GM21528 (cell line): ENCODE measurements around the gene THRA.

Source experiments
- ATAC-seq: cut with Tn5 transposase; IDR thresholded peaks from one replicate; pipeline ENCODE4 v1.9.1; 2021; ENCODE audit warnings: mild to moderate bottlenecking, moderate library complexity; ENCODE audit not compliant: unreplicated experiment, low FRiP score

Gene THRA

DNA sequence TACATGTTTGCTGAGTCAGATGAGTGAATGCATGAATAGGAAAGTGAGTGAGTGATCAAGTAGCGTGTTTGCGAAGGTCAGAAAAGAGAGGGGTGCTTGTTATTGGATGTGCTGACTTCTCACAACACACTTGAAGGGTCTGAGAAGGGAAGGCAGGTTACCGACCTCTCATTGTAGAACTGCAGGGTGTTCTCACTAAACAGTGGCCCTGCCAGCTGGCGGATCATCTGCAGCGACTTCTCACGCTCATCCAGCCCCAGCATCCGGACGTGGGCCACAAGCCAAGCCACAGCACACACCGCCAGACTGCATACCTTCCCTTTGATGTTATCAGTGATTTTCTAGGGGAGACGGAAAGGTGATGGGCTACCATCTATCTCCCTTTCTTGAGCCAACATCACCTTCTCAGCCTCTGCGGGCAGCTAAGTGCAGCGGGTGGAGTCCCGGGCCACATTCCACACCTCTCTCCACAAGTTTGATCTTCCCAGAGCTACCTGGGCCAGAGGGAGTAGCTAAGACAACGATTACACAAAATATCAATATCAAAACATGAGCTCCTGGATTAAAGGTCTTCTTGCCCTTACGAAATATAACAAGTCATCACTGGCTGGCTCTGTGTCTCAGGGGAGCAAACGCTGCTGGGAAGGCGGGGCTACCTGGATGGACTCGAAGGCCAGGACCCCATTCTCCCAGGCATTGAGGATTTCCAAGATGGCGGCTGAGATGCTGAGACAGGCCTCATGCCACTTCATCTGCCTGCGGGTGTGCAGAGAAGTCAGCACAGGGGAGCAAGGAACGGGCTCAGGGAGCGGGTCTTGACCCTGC is 36.6 kb upstream of the THRA start:
- no peak for ATAC-seq

DNA sequence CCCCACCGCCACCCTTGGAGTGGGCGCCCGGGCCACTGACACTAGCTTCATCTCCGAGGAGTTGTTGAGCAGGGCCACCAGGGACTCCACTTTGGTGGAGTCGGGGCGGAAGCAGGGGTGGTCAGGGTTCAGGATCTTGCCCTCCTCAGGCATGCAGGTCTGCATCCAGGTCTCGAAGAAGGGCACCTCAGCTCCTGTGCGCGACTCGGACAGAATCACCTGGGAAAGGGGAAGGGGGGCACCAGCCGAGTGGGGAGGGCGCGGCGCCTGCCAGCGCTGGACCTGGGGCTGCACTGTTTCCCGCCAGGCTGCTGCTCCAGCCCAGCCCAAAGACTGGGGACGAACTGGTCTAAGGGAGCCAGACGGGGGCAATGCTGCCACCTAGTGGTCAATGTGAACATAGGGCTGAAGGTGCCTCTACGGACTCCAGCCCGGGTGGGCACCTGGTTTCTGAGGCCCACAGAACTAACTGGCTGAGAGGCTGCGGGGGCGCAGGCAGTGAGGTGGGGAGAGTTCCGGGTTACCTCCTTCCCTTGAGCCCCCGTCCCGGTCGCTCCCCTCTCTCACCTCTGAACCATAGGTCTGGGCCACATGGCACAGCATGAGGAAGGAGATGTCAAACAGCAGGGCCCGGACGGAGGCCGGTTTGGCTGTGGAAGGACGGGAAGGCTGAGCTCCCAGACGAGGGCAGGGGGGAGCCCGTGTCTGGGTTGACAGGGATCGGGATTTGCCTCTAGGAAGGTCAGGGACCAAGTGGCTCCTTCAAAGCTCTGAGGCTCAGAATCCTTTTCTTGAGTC is 35.8 kb upstream of the THRA start:
- no peak for ATAC-seq

DNA sequence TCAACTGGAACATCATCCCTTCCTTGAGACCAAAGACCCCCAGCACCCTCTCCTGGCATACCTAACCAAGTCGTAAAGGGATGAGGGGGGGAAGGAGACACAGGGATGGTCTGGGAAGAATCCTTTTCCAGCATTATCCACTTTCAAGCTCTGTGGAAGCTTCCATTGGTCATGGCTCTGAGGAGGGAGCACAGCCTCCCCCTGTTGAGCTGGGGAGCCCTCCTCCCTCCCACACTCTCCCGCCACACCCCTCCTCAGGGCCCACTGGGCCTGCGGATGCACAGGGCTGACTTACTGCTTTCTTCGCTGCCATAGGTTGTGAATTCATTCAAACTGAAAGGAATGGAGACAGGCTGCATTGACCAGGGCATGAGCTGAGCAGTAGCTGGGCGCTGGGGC is 35.2 kb upstream of the THRA start:
- no peak for ATAC-seq

DNA sequence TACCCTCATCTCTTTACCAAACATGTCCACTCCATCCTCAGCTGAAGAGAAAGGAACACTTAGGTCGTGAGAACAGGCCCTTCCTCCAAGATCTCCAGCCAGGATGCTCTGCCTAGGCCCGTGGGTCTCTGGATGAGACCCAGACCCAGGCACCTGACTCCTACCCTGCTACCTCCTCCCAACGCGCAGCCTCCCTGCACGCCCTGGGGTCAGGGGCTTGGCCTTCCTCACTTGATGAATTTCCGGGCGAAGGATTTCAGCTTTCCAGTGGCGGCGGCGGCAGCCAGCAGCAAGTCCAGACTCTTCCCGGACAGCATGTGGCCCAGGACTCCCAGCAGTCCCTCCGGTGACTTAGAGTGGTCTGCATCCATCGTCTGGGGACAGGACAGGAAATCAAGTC is 34.2 kb upstream of the THRA start:
- ATAC-seq: no peak

DNA sequence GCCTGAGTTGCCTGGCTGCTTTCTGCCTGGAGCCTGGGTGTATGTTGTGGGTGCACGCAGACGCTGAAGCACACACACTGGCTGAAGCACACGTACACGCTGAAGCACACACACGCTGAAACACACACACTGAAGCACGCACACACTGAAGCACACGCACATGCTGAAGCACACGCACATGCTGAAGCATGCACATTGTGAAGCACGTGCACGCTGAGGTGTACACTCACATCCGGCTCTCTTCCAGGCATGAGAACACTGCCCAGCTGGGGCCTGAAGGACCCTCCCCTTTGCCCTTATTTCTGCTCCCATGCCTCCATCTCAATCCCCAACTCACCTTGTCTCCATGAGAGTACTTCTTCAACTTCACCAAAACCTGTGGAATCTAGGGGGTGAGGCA is 31.1 kb upstream of the THRA start:
- ATAC-seq: no peak

DNA sequence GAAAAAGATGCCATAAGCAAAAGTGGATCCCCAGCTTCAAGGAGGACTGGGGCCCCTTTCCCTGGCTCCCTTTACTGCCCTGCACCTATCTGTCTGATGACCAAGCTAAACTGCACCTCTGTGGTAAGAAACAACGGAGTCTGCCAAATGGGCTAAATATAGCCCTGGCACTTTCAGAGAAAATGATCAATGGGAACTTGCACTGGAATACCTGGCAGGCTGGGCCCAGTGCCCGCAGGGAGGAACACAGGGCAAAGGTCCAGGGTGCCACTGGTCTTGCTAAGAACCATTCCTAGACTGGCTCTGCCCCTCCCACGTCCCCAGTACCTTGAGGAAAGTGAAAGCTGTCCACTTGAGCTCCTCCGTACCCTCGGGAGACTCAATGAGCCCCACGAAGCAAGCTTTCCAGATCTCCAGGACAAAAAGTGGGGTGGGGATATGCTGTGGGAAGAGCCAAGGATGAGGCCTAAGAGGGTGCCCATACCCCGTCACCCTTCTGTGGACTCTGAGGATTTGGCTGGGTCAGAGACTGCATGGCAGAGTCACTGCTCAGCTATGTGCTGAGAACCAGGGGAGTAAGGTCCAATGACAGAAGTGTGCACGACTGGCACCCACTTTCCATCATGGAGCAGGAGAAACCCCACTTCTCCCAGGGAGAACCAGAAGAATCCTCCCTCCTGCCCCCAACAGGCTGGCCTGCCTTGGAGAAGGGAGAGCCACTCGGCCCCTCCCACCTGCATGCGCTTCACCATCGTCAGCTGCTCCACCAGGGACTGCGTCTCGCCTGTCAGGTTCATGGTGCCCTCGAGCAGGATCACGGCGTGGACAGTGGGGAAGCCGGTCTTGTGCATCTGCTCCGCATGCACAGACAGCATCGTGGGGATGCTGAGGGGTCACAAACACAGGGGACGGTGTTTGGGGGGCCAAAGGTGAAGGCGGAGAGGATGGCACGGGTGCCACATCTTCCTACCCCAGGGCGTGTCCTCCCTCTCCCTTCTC is 30.1 kb upstream of the THRA start:
- no peak for ATAC-seq

DNA sequence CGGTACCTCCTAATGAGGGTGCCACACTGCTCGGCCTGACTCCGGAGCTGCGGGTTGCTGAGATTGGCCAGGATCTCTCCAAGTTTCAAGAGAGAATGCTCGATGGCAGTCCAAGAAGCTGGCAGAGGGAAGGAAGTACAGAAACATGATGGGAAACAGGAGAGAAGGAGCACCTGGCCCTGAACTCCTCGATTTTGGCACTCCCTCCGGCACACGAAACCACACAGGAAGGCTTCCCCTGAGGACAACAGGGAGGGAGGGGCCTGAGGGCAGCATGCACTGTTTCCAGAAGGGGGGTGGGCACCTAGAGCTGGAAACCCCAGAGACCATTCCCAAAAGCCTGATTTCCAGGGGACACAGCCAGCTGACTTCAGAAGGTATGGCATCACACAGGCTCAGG is 29.4 kb upstream of the THRA start:
- ATAC-seq: no peak

DNA sequence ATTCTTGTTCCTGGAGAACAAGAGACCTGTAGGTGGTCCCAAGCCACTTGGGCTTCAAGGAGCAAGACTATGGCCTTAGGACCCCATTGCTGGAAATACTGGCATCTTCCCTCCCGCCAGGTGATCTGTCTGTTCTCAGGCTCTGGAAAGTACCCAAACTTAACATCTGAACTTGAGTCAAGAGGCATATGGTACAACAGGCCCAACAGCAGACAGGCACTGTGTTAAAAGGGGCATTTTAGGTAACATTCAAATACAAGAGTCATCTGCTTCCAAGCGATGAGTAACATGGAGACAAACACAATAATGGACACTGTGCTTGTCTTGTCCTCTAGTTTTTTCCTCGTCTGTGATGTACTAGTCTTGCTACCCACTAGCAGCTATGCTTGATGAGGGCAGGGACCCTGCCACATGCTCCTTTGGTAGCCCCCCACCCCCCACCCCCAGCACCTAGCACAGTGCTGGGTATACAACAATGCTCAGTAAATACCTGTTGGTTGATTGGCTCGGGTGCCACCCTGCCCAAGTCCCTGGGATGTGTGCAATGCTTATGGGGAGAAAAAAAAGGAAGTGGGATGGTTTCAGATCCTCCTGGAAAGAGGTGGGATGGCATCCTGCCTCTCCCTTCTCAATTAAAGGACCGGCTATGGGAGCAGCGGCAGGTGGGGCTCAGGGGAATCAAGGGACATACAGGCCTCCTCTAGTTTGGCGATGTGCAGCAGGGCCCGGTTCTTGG is 28.2 kb upstream of the THRA start:
- no peak for ATAC-seq

DNA sequence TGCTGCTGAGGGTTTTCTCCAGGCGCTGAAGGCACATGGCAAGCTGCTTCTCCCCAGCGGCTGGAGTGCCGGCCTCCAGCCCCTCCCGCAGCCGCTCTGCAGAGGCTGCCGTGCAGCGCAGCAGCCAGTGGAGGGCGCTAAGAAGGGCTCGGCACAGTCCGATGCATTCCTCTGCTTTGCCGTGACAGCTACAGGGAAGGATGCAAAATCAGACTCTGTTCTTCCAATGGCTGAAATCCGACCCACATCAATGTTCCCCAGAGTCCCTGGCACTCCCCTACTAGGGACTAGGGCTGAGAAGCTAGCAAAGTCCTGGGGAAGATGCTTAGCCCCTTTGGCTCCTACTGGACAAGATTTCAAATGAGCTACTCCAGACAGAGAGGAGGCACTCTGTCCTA is 27.6 kb upstream of the THRA start:
- no peak for ATAC-seq

DNA sequence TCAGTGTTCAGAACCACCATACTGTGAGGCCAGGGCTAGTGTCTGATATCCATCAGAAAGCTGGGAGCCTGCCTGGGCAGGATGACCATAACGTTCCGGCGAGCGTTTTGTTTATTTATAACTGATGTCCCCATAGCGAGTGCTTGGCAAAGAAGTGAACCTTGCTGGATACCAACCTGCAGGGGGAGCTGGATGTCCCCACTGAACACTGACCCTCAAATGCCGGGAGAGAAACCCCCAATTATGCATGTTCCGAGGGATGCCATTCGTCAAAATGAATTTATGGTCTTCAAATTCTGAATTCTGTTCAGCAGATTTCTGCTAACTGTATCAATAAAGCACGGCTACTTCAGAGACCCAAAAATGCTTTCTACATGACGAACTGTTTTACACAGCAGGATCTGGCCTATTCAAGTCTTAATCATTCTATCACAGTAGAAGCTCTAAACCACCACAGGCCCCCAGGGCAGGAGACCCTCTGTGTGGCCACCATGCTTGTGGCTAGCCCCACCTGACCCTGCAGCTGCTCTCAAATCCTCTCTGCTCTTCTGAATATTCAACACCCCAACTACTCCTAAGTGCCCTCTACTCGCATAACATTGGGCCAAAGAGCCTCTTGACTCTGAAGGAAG is 23.8 kb upstream of the THRA start:
- no peak for ATAC-seq

DNA sequence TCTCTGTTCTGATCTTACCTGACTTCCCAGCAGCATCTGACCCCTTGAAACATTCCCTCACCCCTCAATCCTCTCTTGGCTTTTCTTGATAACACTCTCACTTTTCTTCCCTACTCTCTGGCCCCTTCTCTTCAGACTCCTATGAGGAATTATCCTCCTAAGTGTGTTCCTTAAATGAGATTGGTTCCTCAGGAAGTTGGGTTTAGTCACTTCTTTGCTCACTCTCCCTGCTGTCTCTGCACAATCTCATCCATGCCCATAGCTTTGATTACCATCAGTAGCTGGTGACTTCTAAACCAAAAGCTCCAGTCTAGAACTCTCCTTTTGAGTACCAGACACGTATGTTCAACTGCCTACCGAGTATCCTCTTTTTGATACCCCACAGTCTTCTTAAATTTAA is 21.6 kb upstream of the THRA start:
- no peak for ATAC-seq

DNA sequence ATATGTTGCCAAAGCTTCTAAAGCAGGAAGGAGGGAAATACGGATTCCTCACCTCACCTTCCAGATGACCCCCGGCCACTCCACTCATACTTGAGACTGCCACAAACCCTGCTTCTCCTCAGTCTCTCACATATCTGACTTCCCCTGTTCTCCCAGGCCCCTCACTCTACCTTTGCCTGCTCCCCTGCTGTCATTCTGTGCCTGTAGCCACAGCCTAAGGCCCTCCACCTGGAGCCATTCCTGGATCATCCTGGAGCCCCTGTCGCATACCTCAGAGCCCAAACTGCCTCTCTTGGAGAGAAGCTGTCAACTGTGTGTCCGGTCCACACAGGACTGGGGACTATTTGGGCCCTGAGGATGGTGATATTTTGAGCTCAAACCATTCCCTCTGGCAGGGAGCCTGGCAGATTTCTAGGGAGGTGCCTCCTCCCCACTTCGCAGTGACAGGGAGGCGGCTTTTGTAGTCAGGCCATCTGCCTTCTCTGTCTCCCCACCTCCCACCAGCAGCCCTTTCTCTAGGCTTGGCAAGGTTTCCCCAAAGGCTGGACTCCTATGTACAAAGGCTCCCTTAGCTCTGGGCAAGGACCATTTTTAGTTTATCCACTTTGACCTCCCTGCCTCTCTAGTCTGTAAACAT is 6.3 kb upstream of the THRA start:
- no peak for ATAC-seq

DNA sequence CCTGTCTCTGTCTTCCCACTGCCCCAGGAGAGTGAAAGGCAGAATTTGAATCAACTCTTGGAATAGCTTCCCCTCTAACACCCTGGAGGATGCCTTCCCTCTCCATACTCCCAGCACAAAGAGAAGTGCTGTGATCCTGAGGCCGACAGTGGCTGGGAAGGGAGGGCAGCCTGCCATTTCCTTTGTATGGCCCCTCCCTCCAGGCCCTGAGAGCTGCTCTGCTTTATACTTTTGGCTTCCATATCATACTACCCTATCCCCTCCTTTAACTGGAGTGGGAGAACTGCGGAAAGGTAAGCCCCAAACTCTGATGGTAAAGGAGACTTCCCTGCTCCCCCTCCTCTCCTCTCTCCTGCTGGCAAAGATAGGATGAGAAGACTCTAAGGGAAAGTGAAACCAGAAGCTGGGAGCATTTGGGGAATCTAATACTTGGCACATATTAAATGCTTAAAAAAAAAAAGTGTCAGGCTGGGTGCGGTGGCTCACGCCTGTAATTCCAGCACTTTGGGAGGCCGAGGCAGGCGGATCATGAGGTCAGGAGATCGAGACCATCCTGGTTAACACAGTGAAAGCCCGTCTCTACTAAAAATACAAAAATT is 4.5 kb upstream of the THRA start:
- no peak for ATAC-seq

DNA sequence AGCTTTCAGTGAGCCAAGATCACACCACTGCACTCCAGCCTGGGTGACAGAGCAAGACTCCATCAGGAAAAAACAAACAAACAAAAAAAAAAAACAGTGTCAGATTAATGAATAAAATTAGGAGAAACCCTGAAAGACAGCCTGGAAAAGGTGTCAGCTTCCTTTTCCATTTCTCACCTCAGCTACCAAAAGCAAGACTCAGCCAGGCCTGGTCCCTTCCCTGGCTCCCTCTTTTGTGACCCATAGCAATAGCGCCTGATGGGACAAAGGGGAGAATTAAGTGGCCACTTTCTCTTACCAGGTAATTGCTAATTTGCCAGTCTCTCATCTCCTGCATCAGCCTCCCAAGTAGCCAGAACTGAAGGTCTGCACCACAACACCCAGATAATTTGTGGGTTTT is 3.9 kb upstream of the THRA start:
- ATAC-seq: no peak

DNA sequence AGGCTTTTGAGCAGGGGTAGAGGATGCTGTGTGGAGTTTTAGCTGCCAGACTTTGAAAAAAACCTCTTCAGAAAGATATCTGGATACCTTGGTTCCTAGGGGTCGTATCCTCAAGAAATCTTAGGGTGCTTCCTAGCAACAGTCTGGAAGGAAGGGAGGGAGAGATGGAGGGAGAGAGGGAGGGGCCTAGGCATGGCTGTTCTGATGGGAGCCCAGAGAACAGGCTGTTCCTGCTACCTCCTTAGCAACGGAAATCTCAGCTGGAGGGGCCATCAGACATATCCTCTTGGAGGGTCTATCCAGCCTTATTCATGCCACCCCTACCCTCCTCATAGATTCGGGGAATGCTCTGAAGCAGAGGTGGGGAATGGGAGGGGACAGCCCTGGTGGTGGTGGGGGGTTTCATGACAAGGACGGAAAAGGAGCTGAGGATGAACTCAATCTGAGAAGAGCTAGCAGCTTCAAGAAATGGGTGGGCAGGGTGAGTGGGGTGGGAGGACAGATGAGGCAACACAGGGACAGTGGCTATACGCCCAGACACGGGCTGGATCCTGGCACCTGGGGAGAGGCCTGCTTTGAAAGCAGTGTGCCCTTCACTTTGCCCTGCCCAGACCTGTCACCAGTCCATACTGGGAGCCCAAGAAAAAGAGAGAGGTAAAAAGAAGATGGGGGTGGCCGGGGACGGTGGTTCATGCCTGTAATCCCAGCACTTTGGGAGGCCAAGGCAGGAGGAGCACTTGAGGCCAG is 2.9 kb upstream of the THRA start:
- ATAC-seq: no peak

DNA sequence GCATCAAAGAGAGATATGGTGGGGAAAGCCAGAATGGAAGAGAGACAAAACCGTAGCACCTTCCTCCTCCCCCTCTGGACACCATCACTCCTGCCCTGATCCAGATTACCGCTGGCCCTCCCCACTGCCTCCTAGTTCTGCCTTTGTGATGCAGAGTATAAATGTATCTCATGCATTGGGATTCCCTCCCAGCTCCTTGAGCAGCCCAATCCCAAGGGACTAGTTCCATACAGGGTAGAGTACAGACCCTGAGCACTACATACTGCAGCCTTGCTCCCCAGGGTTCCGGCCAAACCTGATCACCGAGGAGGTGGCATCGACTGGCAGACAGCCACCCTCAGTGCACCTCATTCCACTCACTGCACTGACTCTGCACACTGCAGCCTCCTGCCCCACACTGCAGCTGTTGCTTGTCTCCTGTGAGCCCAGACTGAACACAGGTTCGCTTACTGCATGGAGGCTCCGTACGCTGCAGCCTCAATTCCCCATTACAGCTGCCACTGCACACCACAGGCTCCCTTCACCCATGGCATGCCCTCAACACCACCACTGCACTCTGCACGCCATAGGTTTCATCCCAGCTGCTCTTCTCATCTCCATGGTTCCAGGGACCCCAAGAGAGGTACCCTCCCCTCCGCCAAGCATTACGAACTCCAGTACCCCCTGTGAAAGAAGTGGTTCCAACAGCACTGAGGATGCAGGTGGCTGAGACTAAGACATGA is 1.7 kb upstream of the THRA start:
- no peak for ATAC-seq

DNA sequence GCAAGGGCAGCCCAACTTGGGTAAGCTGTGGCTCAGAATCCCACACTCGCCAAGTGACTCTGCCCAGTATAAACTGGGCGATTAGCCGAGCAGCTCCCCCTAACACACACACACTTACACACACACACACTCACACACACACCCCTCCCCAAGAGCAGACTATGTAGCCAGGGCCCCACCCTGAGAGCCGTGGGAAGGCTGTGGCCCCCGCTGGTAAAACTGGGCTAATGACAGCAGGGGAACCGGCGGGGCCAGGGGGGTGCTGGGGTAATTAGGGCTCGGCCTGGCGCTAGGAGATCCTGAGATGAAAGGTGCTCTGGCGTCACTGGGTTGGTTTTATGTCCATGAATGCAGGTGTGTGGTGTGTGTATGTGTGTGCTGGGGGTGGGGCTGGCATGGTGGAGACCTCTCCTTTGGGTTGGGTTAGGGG is 1.1 kb upstream of the THRA start:
- no peak for ATAC-seq
